Astrocyte (in vitro differentiated cells and primary cell): ENCODE measurements around the gene DCAF7. TPM values are rescaled to one million over a fixed set of nuclear protein-coding genes. Genes with fewer than 3 reads are reported as not detected.

Experiments
- DNase-seq: peaks from one replicate; pipeline ENCODE4 v3.0.0-alpha.2; 2010; ENCODE audit warnings: low read depth
- FAIRE-seq: peaks from 2 replicates; lab custom pipeline; 2011; peaks lifted over from hg19 to GRCh38; lab: Jason Lieb, UNC
- H2AFZ ChIP-seq: 2 replicates; pipeline ENCODE4 v1.6.0; 2012; ENCODE audit warnings: low read depth, low read length, inconsistent platforms
- H3K27ac ChIP-seq: 2 replicates; pipeline ENCODE4 v1.5.1; 2011; ENCODE audit warnings: low read depth, low read length, inconsistent platforms
- H3K27me3 ChIP-seq: 2 replicates; pipeline ENCODE4 v1.6.0; 2011; ENCODE audit warnings: low read length, inconsistent platforms; ENCODE audit not compliant: insufficient read depth
- H3K36me3 ChIP-seq: 2 replicates; pipeline ENCODE4 v1.5.1; 2011; ENCODE audit warnings: low read length, inconsistent platforms; ENCODE audit not compliant: insufficient read depth
- H3K4me1 ChIP-seq: 2 replicates; pipeline ENCODE4 v1.5.1; 2011; ENCODE audit warnings: low read length, inconsistent platforms; ENCODE audit not compliant: insufficient read depth
- H3K4me2 ChIP-seq: 2 replicates; pipeline ENCODE4 v1.6.0; 2012; ENCODE audit warnings: low read length, inconsistent platforms
- H3K4me3 ChIP-seq: 2 replicates; pipeline ENCODE4 v1.5.1; 2011; ENCODE audit warnings: low read depth, mild to moderate bottlenecking, low read length, inconsistent platforms; ENCODE audit not compliant: insufficient read depth
- H3K79me2 ChIP-seq: 2 replicates; pipeline ENCODE4 v1.6.0; 2012; ENCODE audit warnings: mild to moderate bottlenecking, low read length, inconsistent platforms; ENCODE audit not compliant: insufficient read depth
- H3K9ac ChIP-seq: 2 replicates; pipeline ENCODE4 v1.6.0; 2012; ENCODE audit warnings: mild to moderate bottlenecking, low read length, inconsistent platforms
- H3K9me3 ChIP-seq: 2 replicates; pipeline ENCODE4 v1.5.1; 2012; ENCODE audit warnings: low read depth, mild to moderate bottlenecking, low read length, inconsistent platforms; ENCODE audit not compliant: insufficient read depth
- H4K20me1 ChIP-seq: 2 replicates; pipeline ENCODE4 v1.6.0; 2012; ENCODE audit warnings: low read length, inconsistent platforms; ENCODE audit not compliant: insufficient read depth
- H3K27ac Mint-ChIP-seq: one replicate; pipeline ENCODE4 v1.8.0; 2021; ENCODE audit warnings: mild to moderate bottlenecking, mixed read lengths; ENCODE audit not compliant: unreplicated experiment
- H3K27me3 Mint-ChIP-seq: one replicate; pipeline ENCODE4 v1.8.0; 2021; ENCODE audit warnings: low read depth, mixed read lengths; ENCODE audit not compliant: unreplicated experiment
- H3K36me3 Mint-ChIP-seq: one replicate; pipeline ENCODE4 v1.8.0; 2021; ENCODE audit warnings: low read depth, mixed read lengths; ENCODE audit not compliant: unreplicated experiment
- H3K4me1 Mint-ChIP-seq: one replicate; pipeline ENCODE4 v1.8.0; 2021; ENCODE audit warnings: low read depth, mixed read lengths; ENCODE audit not compliant: unreplicated experiment
- H3K4me3 Mint-ChIP-seq: one replicate; pipeline ENCODE4 v1.8.0; 2021; ENCODE audit warnings: mild to moderate bottlenecking, moderate library complexity, mixed read lengths; ENCODE audit not compliant: unreplicated experiment
- H3K9me3 Mint-ChIP-seq: one replicate; pipeline ENCODE4 v1.8.0; 2021; ENCODE audit warnings: mild to moderate bottlenecking, mixed read lengths; ENCODE audit not compliant: unreplicated experiment
- EZH2 ChIP-seq: IDR thresholded peaks from 2 replicates; pipeline ENCODE4 v1.6.1; 2012; ENCODE audit warnings: mild to moderate bottlenecking, low read length, inconsistent platforms; ENCODE audit not compliant: insufficient read depth
- total RNA-seq: library from RNA; stranded (reverse); gene quantifications from 2 replicates; pipeline ENCODE4 v1.2.1, GENCODE V29; 2021
- TF ChIP-seq, protein P1 (sequence below): IDR thresholded peaks from 2 replicates; pipeline ENCODE4 v1.5.1; 2011; ENCODE audit warnings: low read depth, mild to moderate bottlenecking, inconsistent platforms, low read length, moderate library complexity; ENCODE audit not compliant: insufficient read depth

DCAF7 gene
- total RNA-seq, 1 donor from 2014 or later, result 84.2 TPM

DNA sequence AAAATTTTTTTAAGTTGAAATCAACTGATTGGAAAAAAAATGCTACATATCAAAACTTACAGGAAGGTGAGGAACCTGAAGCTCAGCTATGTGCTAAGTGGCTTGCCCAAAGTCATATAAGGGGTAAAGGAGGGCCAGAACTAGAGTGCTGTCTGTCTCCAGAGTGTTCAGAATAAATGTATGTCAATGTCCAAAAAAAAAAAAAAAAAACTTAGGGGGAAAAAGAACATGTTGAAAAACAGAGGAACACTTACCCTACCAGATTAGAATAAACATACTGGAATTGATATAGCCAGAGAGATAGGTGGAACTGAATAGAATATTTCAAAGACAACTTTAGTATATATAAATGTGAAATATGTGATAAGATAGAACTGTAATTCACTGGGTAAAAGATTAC lies 11.5 kb downstream of the DCAF7 start:
- Histone ChIP-seq H3K4me3 (no peak overlapping the region), H4K20me1 (peaks cover 83% of the 10 kb centered on the region), H3K9me3 (no peaks in the 10 kb centered on the region), H3K27me3 (no peaks in the 10 kb centered on the region), H3K79me2 (peaks cover 87% of the 10 kb centered on the region), H2AFZ (no peak overlapping the region), H3K4me1 (no peaks in the 10 kb centered on the region), H3K9ac (no peak overlapping the region), H3K4me2 (no peak overlapping the region), H3K27ac (no peak overlapping the region), H3K36me3 (no peaks in the 10 kb centered on the region)
- DNase-seq (no peak), FAIRE-seq (no peak)
- Mint-ChIP-seq H3K36me3 (no peaks in the 10 kb centered on the region), H3K27ac (no peak overlapping the region), H3K4me1 (no peaks in the 10 kb centered on the region), H3K27me3 (no peaks in the 10 kb centered on the region), H3K4me3 (no peak overlapping the region), H3K9me3 (no peaks in the 10 kb centered on the region)
- TF ChIP-seq, protein P1, sequence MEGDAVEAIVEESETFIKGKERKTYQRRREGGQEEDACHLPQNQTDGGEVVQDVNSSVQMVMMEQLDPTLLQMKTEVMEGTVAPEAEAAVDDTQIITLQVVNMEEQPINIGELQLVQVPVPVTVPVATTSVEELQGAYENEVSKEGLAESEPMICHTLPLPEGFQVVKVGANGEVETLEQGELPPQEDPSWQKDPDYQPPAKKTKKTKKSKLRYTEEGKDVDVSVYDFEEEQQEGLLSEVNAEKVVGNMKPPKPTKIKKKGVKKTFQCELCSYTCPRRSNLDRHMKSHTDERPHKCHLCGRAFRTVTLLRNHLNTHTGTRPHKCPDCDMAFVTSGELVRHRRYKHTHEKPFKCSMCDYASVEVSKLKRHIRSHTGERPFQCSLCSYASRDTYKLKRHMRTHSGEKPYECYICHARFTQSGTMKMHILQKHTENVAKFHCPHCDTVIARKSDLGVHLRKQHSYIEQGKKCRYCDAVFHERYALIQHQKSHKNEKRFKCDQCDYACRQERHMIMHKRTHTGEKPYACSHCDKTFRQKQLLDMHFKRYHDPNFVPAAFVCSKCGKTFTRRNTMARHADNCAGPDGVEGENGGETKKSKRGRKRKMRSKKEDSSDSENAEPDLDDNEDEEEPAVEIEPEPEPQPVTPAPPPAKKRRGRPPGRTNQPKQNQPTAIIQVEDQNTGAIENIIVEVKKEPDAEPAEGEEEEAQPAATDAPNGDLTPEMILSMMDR, result no peak
- no peak for TF ChIP-seq EZH2

DNA sequence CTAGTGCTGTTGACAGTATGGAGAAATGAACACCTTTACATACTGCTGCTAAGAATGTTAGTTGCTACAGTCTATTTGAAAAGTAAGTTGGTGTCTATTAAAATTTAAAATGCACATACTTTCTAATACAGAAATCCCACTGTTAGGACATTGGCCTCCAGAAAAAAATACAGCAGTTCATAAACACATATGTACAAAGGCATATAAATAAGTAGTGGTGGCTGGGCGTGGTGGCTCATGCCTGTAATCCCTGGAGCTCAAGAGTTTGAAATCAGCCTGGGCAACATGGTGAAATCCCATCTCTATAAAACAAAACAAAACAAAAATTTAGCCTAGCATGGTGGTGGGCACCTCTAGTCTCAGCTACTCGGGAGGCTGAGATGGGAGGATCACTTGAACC lies 13.1 kb downstream of the DCAF7 start:
- H3K27me3 Mint-ChIP-seq, result no peaks in the 10 kb centered on the region

DNA sequence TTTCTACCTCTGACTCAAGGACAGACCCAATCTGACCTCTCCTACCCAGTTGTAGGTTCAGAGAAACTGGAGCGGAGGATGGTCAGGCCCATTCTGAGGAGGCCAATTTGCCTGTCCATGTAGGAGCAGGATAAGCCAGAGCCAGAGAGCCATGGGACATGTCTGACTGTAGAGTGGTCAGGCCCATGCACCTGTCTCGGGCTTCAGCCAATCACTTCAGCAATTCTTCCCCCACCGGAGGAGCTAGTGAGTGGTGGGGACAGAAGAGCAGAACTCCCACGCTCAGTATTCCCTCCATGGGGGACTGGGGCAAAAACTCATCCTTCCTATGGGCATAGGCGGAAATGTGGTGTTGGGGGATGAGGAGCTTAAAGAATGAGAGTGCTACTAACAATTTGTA lies 14.3 kb downstream of the DCAF7 start:
- Histone ChIP-seq H3K9me3 (no peaks in the 10 kb centered on the region), H3K9ac (no peak overlapping the region), H4K20me1 (peaks cover 86% of the 10 kb centered on the region), H3K79me2 (peaks cover 92% of the 10 kb centered on the region), H3K4me2 (no peak overlapping the region), H3K4me3 (no peak overlapping the region), H3K4me1 (no peaks in the 10 kb centered on the region), H2AFZ (no peak overlapping the region), H3K27ac (no peak overlapping the region), H3K27me3 (no peaks in the 10 kb centered on the region), H3K36me3 (no peaks in the 10 kb centered on the region)
- Mint-ChIP-seq H3K36me3 (no peaks in the 10 kb centered on the region), H3K27me3 (no peaks in the 10 kb centered on the region), H3K4me3 (no peak overlapping the region), H3K4me1 (no peaks in the 10 kb centered on the region), H3K9me3 (no peaks in the 10 kb centered on the region), H3K27ac (no peak overlapping the region)
- TF ChIP-seq, protein P1, result no peak
- no peak for TF ChIP-seq EZH2
- FAIRE-seq (no peak), DNase-seq (no peak)

More for the DNA sequence above, 13.1 kb downstream of the DCAF7 start:
- no peak overlapping the region for H3K4me2 ChIP-seq
- no peak overlapping the region for H3K27ac ChIP-seq
- H4K20me1 ChIP-seq, result peaks cover 83% of the 10 kb centered on the region
- no peaks in the 10 kb centered on the region for H3K27me3 ChIP-seq
- no peaks in the 10 kb centered on the region for H3K9me3 ChIP-seq
- no peak overlapping the region for H2AFZ ChIP-seq
- H3K27ac Mint-ChIP-seq, result no peak overlapping the region
- DNase-seq (no peak), FAIRE-seq (no peak)
- H3K4me1 Mint-ChIP-seq, result no peaks in the 10 kb centered on the region
- H3K36me3 Mint-ChIP-seq, result no peaks in the 10 kb centered on the region
- no peaks in the 10 kb centered on the region for H3K9me3 Mint-ChIP-seq
- H3K9ac ChIP-seq, result no peak overlapping the region
- peaks cover 87% of the 10 kb centered on the region for H3K79me2 ChIP-seq
- no peaks in the 10 kb centered on the region for H3K4me1 ChIP-seq
- TF ChIP-seq EZH2, result no peak
- TF ChIP-seq, protein P1, result no peak
- H3K36me3 ChIP-seq, result no peaks in the 10 kb centered on the region
- H3K4me3 Mint-ChIP-seq, result no peak overlapping the region
- H3K4me3 ChIP-seq, result no peak overlapping the region
